Stimulated activated CD8-positive, alpha-beta memory T cell treated with anti-CD3 and anti-CD28 coated beads, Interleukin-7, amount 100 ng/mL, for 1 hour (primary cell): Measurements from ENCODE around the gene AFF4.
"Not testable (repeated sequence)": the region's sequence is repeated elsewhere in the genome, so short reads cannot be mapped to it uniquely, and the experiment has no call there.

Experiments
- DNase-seq, 2 donors: peaks; one replicate each; pipeline ENCODE4 v3.0.0-alpha.2; 2020; ENCODE audit warnings: low read depth in 2 of 2

Gene AFF4, protein sequence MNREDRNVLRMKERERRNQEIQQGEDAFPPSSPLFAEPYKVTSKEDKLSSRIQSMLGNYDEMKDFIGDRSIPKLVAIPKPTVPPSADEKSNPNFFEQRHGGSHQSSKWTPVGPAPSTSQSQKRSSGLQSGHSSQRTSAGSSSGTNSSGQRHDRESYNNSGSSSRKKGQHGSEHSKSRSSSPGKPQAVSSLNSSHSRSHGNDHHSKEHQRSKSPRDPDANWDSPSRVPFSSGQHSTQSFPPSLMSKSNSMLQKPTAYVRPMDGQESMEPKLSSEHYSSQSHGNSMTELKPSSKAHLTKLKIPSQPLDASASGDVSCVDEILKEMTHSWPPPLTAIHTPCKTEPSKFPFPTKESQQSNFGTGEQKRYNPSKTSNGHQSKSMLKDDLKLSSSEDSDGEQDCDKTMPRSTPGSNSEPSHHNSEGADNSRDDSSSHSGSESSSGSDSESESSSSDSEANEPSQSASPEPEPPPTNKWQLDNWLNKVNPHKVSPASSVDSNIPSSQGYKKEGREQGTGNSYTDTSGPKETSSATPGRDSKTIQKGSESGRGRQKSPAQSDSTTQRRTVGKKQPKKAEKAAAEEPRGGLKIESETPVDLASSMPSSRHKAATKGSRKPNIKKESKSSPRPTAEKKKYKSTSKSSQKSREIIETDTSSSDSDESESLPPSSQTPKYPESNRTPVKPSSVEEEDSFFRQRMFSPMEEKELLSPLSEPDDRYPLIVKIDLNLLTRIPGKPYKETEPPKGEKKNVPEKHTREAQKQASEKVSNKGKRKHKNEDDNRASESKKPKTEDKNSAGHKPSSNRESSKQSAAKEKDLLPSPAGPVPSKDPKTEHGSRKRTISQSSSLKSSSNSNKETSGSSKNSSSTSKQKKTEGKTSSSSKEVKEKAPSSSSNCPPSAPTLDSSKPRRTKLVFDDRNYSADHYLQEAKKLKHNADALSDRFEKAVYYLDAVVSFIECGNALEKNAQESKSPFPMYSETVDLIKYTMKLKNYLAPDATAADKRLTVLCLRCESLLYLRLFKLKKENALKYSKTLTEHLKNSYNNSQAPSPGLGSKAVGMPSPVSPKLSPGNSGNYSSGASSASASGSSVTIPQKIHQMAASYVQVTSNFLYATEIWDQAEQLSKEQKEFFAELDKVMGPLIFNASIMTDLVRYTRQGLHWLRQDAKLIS

DNA sequence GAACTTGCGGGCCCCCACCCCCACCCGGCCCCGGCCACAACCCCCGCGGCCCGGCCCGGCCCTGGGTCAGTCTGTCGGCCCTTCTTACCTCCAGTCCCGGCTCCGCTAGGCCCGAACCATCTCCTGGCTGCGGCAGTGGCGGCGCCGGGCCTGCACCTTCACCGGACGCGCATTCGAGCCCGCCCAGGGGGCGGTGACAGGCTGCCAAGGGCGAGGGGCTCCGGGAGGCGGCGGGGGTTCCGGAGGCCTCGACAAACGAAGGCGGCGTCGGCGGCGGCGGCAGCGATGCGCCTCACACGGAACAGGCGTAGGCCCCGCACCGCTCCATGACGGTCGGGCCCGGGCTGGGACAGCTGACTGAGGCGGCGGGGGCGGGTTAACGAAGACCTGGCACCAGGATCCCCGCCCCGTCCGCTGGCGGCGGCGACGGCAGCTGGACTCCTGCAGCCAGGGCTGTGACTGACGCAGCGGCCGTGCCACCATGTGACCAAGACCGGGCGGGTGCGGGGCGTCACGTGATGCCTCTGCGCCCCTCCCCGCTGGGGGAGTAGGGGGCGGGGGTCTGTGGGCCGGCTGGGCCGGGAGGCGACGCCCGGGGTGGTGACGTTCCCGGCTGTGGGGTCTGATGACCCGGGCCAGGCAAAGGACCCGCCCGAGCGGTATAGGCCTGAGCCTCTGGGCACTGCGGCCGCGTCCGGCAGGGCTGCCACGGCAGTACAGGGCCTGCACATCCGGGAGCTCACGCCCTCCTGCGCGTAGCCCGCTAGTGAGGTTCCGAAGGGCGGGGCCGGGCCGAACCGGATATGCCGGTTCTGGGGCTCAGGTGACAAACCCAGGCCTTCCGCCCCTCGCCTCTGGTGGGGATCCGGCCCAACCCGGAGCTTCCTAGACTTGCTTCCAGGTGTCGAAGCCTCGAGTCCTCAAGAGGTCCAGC, at the start of gene AFF4:
AFF4 (minus strand) TSS at position 464 of the 934 bp plus-strand sequence. CDS start 26,445 bp downstream, outside the sequence.
- peak; percentile 71 to 73 for DNase-seq

DNA sequence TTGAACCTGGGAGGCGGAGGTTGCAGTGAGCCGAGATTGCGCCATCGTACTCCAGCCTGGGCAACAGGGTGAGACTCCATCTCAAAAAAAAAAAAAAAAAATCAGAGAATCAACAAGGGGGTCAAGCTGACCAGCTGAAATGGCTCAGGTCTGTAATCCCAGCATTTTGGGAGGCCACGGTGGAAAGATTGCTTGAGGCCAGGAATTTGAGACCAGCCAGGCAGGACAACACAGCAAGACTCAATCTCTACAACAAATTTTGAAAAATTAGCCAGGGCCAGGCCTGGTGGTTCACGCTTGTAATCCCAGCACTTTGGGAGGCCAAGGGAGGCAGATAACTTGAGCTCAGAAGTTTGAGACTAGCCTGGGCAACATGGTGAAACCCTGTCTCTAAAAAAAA, 45.0 kb upstream of the AFF4 start:
- not testable (repeated sequence) for DNase-seq

DNA sequence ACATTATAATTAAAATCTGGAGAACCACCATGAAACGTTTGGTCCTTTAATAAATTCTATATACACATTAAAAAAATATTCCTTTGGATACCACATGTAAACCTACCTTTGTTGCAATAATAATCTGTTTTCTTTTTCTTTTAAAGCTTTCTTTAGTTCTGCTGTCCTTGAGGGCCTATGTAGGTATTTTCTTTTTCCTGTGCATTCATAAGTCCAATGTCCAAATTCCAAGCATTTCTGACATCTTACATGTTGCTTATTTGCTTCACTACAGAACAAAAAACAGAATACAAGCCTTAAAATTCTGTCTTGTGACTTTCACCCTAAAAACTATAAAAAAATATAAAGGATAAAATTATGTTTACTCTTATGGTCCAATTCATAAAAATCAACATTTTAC, 43.2 kb upstream of the AFF4 start:
- no peak for DNase-seq

DNA sequence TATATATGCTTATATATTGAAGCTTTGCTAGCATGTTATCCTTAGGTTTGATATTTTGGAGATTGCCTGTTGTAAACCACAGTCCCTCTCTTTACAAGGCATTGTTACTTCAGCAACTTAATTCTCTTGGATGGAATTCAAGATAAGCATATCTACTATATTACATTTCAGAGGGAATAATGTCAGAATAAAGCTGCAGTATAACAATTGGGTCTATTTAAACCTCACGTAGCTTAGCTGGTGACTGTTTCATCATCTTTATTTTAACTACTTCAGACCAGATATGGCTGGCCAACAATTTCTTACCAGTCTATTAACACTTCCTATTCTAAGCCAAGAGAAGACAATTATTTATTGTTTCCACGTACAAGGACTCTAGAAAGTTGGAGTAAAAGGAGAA, 35.8 kb upstream of the AFF4 start:
- no peak for DNase-seq

DNA sequence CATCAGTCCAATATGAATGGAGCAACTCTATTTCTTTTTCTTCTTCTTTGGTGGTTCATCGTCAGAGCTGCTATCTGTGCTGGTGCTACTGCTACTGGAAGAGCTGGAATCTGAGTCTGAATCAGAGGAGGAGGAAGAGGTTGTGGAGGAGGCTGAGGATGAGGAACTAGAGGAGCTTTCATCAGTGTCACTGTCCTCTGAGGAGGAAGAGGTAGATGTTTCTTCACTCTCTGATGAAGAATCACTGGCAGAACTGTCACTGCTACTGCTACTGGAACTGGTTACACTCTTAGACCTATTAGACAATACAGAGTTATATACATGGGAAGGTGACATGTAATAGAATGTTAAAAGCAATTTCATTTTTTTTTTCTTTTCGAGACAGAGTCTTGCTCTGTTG, 35.1 kb upstream of the AFF4 start:
- no peak for DNase-seq

DNA sequence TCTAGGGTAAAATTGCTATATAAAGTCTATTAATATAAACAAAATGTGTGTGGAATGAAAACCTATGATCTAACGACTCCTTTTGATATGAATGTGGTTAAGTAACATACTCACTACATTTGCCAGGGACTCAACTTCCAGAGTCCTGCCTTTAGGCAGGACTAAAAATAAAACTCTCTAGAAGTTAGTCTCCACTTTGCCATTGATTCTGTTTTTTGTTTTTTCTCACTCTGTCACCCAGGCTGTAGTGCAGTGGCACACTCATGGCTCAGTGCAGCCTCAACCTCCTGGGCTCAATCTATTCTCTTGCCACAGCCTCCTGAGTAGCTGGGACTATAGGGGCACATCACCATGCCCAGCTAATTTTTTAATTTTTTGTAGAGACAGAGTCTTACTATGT, 32.9 kb upstream of the AFF4 start:
- DNase-seq = no peak

DNA sequence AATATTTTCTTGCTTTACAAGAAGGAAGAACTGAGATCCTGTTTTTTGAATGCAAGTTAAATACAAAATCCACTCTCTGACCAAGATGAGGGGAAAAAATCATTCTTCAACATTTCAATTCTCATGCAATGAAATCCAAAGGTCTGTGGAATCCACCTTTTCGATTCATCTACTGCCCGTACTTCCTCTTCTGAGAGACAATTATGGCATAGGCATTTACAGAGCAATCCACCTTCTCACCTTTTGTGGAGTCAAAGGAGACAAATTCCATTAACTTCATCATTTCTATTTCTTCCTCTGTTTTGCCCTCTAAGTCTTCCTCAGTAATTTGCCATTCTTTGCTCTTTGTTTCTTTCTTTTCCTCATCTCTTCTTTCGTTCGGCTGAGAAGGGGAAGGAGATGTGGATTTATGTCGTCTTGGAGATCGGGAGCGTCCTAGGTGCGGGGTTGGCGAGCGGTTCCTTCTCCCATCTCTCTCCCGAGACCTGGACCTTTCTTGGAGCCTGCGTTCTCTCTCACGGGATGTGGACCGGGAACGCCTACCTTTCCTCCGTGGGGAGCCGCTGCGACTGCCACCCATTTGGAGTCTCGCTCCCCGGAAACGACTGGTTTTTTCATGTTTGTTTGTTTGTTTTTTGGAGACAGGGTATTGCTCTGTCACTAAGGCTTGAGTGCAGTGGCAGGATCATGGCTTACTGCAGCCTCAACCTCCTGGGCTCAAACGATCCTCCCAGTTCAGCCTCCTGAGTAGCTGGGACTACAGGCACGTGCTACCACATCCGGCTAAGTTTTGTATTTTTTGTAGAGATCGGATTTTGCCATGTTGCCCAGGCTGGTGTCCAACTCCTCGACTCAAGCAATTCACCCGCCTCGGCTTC, 24.3 kb upstream of the AFF4 start:
- no peak for DNase-seq

DNA sequence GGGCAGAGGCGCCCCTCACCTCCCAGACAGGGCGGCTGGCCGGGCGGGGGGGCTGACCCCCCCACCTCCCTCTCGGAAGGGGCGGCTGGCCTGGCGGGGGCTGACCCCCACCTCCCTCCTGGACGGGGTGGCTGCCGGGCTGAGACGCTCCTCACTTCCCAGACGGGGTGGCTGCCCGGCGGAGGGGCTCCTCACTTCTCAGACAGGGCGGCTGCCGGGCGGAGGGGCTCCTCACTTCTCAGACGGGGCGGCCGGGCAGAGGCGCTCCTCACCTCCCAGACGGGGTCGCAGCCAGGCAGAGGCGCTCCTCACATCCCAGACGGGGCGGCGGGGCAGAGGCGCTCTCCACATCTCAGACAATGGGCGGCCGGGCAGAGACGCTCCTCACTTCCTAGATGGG, 19.5 kb upstream of the AFF4 start:
- DNase-seq = not testable (repeated sequence)

DNA sequence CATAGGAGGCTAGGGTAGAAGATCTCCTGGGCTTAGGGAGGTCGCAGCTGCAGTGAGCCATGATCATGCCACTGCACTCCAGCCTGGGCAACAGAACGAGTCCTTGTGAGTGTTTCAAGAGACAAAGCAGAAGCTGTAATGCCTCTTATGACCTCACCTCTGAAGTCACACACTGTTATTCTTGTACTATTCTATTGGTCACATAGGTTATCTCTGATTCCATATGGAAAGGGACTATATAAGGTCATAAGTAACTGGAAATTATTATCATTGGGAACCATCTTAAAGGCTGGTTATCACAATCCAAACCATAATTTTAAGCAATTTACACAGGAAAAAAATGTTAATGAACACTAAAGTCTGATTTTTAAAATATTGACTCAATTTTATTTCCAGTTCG, 17.9 kb upstream of the AFF4 start:
- no peak for DNase-seq

DNA sequence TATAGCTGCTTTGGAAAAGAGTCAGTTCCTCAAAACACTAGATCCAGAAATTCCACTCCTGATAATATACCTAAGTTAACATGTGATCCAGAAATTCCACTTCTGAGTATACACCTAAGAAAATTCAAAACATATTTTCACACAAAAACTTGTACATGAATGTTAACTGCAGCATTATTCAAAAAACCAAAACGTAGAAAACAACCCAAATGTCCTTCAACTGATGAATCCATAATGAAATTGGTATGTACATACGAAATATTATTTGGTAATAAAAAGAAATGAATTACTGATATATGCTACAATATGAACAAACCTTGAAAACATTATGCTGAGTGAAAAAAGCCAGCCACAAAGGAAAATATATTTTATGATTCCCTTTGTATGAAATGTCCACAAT, 16.5 kb upstream of the AFF4 start:
- no peak for DNase-seq

DNA sequence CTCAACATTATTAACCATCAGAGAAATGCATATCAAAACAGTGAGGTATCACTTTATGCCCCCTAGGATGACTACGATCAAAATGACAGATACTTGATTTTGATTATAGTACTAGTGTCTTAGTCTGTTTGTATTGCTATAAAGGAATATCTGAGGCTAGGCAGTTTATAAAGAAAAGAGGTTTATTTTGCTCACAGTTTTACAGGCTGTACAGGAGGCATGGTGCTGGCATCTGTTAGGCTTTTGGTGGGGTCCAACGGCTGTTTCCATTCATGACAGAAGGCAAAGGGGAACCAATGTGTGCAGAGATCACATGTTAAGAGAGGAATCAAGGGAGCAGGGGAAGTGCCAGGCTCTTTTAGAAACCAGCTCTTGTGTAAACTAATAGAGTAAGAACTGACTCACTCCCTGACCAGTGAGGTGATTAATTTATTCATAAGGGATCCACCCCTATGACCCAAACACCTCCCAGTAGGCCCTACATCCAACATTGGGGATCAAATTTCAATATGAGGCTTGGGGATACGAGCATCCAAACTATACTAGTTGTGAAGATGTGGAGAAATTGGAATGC, 16.0 kb upstream of the AFF4 start:
- DNase-seq = no peak

DNA sequence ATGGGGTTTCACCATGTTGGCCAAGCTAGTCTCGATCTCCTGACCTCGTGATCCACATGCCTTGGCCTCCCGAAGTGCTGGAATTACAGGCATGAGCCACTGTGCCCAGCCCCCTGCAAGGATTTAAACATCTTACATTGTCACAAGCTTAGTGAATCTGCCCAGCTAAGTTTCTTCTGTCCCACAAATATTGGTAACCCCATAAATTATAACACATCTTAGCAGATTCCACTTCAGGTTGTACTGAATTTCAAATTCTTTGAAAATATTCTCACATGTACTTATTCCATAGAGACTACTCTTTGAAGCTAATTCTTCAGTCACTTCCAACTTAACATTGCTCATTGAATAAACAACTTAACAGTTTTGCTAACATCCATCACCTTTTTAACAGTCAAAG, 13.4 kb upstream of the AFF4 start:
- DNase-seq = no peak

DNA sequence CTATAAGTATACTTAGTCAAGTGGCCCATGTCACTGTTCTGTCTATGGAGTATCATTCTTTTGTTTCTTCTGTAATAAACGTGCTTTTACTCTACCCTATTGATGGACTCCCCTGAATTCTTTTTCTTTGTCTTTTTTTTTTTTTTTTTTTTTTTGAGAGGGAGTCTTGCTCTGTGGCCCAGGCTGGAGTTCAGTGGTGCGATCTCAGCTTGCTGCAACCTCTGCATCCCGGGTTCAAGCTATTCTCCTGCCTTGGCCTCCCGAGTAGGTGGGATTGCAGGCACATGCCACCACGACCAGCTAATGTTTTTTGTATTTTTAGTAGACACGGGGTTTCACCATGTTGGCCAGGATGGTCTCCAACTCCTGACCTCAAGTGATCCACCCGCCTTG, 9.0 kb upstream of the AFF4 start:
- not testable (repeated sequence) for DNase-seq

DNA sequence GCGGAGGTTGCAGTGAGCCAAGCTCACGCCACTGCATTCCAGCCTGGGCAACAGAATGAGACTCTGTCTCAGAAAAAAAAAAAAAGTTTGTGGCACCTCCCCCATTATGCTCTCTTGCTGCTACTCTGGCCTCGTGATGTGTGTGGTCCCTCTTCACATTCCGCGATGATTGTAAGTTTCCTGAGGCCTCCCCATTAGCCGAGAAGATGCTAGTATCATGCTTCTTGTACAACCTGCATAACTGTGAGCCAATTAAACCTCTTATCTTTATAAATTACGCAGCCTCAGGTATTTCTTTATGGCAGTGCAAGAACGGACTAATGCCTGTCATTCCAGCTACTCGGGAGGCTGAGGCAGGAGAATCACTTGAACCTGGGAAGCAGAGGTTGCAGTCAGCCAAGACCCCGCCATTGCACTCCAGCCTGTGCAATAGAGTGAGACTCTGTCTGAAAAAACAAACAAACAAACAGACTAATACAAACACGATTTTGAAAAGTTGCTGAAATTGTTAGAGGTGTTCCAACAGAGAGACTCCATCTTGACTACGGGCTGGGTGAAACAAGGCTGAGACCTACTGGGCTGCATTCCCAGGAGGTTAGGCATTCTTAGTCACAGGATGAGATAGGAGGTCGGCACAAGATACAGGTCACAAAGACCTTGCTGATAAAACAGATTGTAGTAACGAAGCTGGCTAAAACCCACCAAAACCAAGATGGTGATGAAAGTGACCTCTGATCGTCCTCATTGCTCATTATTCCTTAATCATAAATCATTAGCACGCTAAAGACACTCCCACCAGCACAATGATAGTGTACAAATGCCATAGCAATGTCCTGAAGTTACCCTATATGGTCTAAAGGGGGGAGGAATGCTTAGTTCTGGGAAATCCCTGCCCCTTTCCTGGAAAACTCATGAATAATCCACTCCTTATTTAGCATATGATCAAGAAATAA, 8.3 kb upstream of the AFF4 start:
- DNase-seq = no peak

DNA sequence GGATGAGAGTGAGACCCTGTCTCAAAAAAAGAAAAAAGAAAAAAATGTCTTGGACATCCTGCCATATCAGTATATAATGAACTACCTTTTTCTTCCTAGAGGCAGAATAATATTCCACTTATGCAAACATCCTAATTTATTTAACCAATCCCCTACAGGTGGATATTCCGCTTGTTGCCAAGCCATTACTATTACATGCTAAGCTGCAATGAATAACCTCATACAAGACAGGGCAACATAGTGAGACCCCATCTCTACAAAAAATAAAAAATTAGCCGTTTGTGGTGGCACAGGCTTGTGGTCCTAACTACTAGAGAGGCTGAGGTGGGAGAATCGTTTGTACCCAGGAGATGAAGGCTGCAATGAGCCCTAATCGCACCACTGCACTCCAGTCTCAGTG, 1.7 kb upstream of the AFF4 start:
- DNase-seq = no peak

DNA sequence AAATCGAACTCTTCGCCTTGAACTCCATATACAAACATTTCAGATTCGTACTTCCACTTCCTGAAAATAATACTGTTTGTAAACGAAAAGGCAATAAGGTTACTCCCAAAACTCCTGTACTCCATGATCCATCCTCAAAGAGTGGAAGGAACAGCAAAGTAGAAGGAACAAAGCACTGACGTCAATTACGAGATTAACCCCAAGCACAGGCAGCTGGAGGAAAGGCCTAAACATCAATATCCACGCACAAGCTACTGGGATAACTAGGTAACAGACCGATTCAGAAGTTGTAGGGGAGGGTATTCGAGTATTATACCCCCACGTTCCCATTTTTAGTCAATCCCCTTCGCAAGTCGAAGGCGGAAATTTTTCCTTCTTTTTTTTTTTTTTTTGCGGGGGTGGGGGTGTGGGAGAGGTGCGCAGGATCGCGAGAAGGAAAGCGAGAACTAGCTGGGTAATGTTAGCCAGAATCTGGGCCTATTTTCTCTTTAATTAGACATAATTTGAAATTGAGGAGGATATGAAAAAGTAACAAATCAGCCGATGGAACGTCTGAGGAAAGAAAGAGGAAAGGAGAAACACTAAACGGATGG, 909 bp downstream of the AFF4 start:
- no peak for DNase-seq

DNA sequence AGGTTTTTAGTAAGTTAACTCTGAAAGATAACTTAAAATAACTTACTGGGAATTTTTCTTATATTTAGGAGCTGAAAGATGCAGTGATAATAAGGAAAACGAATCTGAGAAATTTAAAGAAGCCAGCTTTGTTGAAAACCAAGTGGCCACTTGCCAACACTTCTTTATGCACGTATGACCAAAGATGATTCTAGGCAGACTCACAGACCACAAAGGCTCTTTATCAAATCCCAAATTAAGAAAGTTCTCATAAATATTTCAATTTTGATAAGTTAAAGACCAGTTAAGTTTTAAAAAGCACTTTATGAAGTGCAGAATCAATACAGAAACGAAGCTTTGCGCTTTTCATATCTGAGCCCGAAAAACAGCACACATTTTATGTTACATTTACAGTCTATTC, 1.5 kb downstream of the AFF4 start:
- DNase-seq = no peak

DNA sequence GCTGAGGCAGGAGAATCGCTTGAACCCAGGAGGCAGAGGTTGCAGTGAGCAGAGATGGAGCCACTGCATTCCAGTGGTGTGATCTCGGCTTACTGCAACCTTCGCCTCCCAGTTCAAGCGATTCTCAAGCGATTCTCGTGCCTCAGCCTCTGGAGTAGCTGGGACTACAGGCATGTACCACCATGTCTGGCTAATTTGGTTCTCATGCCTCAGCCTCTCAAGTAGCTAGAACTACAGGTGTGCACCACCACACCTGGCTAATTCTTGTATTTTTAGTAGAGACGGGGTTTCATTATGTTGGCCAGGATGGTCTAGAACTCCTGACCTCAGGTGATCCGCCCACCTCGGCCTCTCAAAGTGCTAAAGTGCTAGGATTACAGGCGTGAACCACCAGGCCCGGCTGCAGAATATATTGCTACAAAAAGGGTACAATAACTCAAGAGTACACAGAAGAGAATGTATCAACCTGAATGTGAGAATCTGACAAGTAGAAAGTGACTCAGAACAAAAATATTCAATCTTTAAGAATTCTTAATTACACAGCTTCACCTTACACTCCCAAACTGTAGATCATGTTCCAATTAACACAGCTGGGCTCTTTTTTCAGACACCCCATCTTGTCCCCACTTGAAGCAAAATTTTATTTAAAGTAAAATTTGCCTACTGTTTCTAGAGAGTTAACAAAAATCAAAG, 2.2 kb downstream of the AFF4 start:
- DNase-seq = not testable (repeated sequence)
